Esophagus squamous epithelium (tissue), 5 donors: ENCODE measurements around the gene ANKRD13C. TPM values are rescaled to one million over a fixed set of nuclear protein-coding genes. Genes with fewer than 3 reads are reported as not detected.
"Not testable (repeated sequence)": the region's sequence is repeated elsewhere in the genome, so short reads cannot be mapped to it uniquely, and the experiment has no call there.

Source experiments
- DNase-seq: peaks from one replicate; lab custom pipeline; 2025; lab: John Stamatoyannopoulos, UW
- H3K27ac ChIP-seq, 4 donors: fragments of 200-600 bp; sonication (generic); one replicate each; pipeline ENCODE4 v1.5.1; 2016 to 2019; ENCODE audit warnings: mild to moderate bottlenecking in 1 of 4
- H3K27me3 ChIP-seq, 4 donors: fragments of 200-600 bp; sonication (generic); 1 replicate in 3 of 4; 2 replicates in 1 of 4; pipeline versions ENCODE4 v1.5.1 to v1.6.0; 2017 to 2021; ENCODE audit warnings: antibody characterized with exemption in 1 of 4
- H3K36me3 ChIP-seq, 3 donors: fragments of 200-600 bp; sonication (generic); one replicate each; pipeline ENCODE4 v1.5.1; 2016 to 2019
- H3K4me1 ChIP-seq, 3 donors: fragments of 200-600 bp; sonication (generic); one replicate each; pipeline ENCODE4 v1.5.1; 2017 to 2019
- H3K4me3 ChIP-seq, 4 donors: fragments of 200-600 bp; sonication (generic); 1 replicate in 3 of 4; 2 replicates in 1 of 4; pipeline ENCODE4 v1.5.1; 2016 to 2019; ENCODE audit warnings: mild to moderate bottlenecking in 2 of 4, moderate library complexity in 1 of 4
- H3K9me3 ChIP-seq, 3 donors: fragments of 200-600 bp; sonication (generic); one replicate each; pipeline ENCODE4 v1.5.1; 2016 to 2019
- CTCF ChIP-seq, 6 experiments: fragments of 450-650 bp in 4 of 6; fragments of 200-600 bp in 2 of 6; sonication (generic) in 2 of 6; IDR thresholded peaks; one replicate each; pipeline ENCODE4 v1.5.1; 2016 to 2019; ENCODE audit warnings: antibody characterized with exemption in 6 of 6, mild to moderate bottlenecking in 4 of 6, moderate library complexity in 4 of 6
- POLR2A ChIP-seq, 4 donors: fragments of 450-650 bp; IDR thresholded peaks; one replicate each; pipeline ENCODE4 v1.6.1; 2017; ENCODE audit warnings: antibody characterized with exemption in 4 of 4, mild to moderate bottlenecking in 4 of 4, moderate library complexity in 3 of 4
- WGBS, 2 donors: methylation state at CpG; one replicate each; pipeline ENCODE4 v1.1.5; 2018; 5-methylcytosine and 5-hydroxymethylcytosine counted together
- intact Hi-C: fragments of 100-400 bp; cut with DNase I; formaldehyde crosslinking; loops from one replicate; pipeline ENCODE4 v1.15.0; 2022
- total RNA-seq, 4 donors: library from RNA; depleted of rRNA; stranded (reverse); fragments of >200 nt; gene quantifications; one replicate each; pipeline ENCODE4 v1.1.0, GENCODE V29; 2016
- donor health status: DM: yes; HTN: yes; CAD: no.

The ANKRD13C gene
- total RNA-seq, 4 donors from 2014 or later: 17.2 to 23.3 (median 17.4) TPM

GRCh38 chr1:70384542-70384941 is 30.0 kb upstream of the ANKRD13C start:
- TF ChIP-seq POLR2A (IDR thresholded peaks at IDR 0.05): no peak
- no peak for TF ChIP-seq CTCF (IDR thresholded peaks at IDR 0.05)
- 79 to 85% methylated on average over 2 of the region's 2 CpGs for WGBS, 2 donors
- no peak for DNase-seq
- intact Hi-C loops: no loop called here
- Histone ChIP-seq H3K9me3 (no peaks in the 10 kb centered on the region), H3K27ac (no peak overlapping the region), H3K4me1 (no peaks in the 10 kb centered on the region), H3K27me3 (no peaks in the 10 kb centered on the region), H3K4me3 (no peak overlapping the region), H3K36me3 (no peaks in the 10 kb centered on the region)

DNA sequence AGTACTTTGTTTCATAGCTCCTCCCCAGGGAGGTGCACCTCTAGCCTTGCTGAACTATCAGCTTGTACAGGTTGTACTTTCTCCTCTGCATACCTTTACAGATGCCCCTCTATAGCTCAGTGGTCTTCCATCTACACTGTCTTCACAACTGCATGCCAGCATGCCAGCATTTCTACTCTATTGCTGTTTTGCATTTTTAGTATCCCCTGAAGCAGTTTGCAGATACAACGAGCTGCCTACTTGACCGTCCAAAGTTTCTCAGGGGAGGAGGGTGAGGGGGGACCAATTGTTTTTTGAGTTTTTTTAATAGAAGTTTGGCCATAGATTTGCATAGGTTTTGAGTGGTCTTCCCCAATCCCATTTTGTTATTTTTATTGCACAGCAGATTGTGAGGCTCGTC is 29.0 kb upstream of the ANKRD13C start:
- H3K27me3 ChIP-seq: no peaks in the 10 kb centered on the region
- H3K4me3 ChIP-seq: no peak overlapping the region
- no peak overlapping the region for H3K27ac ChIP-seq
- DNase-seq: no peak
- 76 to 81% methylated on average over 3 of the region's 3 CpGs for WGBS, 2 donors
- intact Hi-C loops: no loop called here
- no peaks in the 10 kb centered on the region for H3K9me3 ChIP-seq
- H3K36me3 ChIP-seq: no peaks in the 10 kb centered on the region
- no peaks in the 10 kb centered on the region for H3K4me1 ChIP-seq
- TF ChIP-seq POLR2A (IDR thresholded peaks at IDR 0.05) (no peak), CTCF (IDR thresholded peaks at IDR 0.05) (no peak)

DNA sequence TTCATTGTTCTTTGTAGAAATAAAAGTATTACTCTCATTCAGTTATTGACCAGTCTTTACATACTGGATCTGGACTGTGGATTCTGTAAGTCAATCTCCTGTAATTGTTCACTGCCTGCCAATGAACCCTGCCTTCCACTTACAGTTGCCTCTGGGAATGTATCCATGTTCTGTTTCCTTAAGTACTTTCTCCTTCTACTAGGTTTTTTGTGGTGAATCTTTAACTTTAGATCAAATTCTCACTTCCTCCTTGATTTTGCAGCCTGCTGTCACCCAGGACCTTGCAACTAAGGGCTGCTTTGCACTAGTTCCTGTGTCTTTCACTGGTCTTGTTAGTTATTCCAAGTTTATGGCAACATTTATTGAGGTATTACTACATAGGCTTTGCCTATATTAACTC is 28.2 kb upstream of the ANKRD13C start:
- no peak overlapping the region for H3K4me3 ChIP-seq
- DNase-seq: no peak
- no peaks in the 10 kb centered on the region for H3K36me3 ChIP-seq
- no peaks in the 10 kb centered on the region for H3K27me3 ChIP-seq
- TF ChIP-seq CTCF (IDR thresholded peaks at IDR 0.05) (no peak), POLR2A (IDR thresholded peaks at IDR 0.05) (no peak)
- no peak overlapping the region for H3K27ac ChIP-seq
- intact Hi-C loops: no loop called here
- H3K9me3 ChIP-seq: no peaks in the 10 kb centered on the region
- no peaks in the 10 kb centered on the region for H3K4me1 ChIP-seq

DNA sequence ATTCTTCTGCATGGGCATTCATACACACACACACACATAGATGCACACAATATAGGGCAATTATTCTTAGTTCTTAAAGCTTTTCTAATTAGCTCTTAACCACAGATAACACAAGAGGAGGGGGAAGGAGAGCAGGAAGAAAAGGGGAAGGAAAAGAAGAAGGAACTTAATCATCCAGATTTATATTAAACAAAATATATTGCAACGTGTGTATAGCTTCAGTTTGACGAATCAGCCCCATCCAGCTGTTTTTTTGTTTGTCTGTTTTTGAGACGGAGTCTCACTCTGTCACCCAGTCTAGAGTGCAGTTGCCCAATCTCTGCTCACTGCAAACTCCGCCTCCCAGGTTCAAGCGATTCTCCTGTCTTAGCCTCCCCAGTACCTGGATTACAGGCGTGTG is 21.7 kb upstream of the ANKRD13C start:
- no peak overlapping the region for H3K27ac ChIP-seq
- no peaks in the 10 kb centered on the region for H3K36me3 ChIP-seq
- intact Hi-C loops: no loop called here
- WGBS, 2 donors: 73 to 79% methylated on average over 6 of the region's 6 CpGs
- H3K4me3 ChIP-seq: no peak overlapping the region
- no peaks in the 10 kb centered on the region for H3K9me3 ChIP-seq
- H3K27me3 ChIP-seq: no peaks in the 10 kb centered on the region
- H3K4me1 ChIP-seq: no peaks in the 10 kb centered on the region
- TF ChIP-seq POLR2A (IDR thresholded peaks at IDR 0.05) (no peak), CTCF (IDR thresholded peaks at IDR 0.05) (no peak)
- DNase-seq: no peak

DNA sequence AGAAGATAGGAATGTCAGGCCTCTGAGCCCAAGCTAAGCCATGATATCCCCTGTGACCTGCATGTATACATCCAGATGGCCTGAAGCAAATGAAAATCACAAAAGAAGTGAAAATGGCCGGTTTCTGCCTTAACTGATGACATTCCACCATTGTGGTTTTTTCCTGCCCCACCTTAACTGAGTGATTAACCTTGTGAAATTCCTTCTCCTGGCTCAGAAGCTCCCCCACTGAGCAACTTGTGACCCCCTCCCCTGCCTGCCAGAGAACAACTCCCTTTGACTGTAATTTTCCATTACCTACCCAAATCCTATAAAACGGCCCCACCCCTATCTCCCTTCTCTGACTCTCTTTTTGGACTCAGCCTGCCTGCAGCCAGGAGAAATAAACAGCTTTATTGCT is 19.1 kb upstream of the ANKRD13C start:
- H3K36me3 ChIP-seq, H3K27me3 ChIP-seq, H3K4me1 ChIP-seq, H3K27ac ChIP-seq, H3K9me3 ChIP-seq, H3K4me3 ChIP-seq, DNase-seq, intact Hi-C loops: not testable (repeated sequence)
- WGBS, 2 donors: 69 to 78% methylated on average over 2 of the region's 2 CpGs

DNA sequence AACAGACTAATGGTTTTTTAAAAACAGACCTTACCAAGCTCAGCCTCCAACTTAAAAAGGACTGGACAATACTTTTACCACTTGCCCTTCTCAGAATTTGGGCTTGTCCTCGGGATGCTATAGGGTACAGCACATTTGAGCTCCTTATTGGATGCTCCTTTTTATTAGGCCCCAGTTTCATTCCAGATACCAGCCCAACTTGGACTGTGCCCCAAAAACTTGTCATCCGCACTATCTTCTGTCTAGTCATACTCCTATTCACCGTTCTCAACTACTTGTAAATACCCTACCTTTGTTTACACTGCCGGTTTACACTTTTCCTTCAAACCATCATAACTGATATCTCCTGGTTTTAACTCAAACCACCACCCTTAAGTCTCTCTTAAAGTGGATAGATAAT is 17.9 kb upstream of the ANKRD13C start:
- Histone ChIP-seq H3K27me3 (no peaks in the 10 kb centered on the region), H3K4me3 (no peak overlapping the region), H3K4me1 (no peaks in the 10 kb centered on the region), H3K27ac (no peak overlapping the region), H3K9me3 (no peaks in the 10 kb centered on the region), H3K36me3 (peaks cover 0 to 4% (median 0%) of the 10 kb centered on the region in 3 donors)
- WGBS, 2 donors: 88 to 92% methylated on average over 4 of the region's 4 CpGs
- no peak for DNase-seq
- TF ChIP-seq POLR2A (IDR thresholded peaks at IDR 0.05) (no peak), CTCF (IDR thresholded peaks at IDR 0.05) (no peak)
- intact Hi-C loops: no loop called here

DNA sequence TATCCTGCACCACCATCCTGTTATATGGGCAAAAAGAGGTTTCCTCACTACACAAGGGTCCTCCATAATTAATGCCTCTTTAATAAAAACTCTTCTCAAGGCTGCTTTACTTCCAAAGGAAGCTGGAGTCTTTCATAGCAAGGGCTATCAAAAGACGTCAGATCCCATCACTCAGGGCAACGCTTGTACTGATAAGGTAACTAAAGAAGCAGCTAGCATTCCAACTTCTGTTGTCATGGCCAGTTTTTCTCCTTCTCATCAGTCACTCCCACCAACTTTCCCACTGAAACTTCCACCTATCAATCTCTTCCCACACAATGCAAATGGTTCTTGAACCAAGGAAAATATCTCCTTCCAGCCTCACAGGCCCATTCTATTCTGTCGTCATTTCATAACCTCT is 17.1 kb upstream of the ANKRD13C start:
- H3K9me3 ChIP-seq, DNase-seq, H3K4me3 ChIP-seq, intact Hi-C loops, H3K27ac ChIP-seq, H3K36me3 ChIP-seq, H3K27me3 ChIP-seq, H3K4me1 ChIP-seq: not testable (repeated sequence)
- WGBS, 2 donors: 93 to 99% methylated on average over 3 of the region's 3 CpGs

DNA sequence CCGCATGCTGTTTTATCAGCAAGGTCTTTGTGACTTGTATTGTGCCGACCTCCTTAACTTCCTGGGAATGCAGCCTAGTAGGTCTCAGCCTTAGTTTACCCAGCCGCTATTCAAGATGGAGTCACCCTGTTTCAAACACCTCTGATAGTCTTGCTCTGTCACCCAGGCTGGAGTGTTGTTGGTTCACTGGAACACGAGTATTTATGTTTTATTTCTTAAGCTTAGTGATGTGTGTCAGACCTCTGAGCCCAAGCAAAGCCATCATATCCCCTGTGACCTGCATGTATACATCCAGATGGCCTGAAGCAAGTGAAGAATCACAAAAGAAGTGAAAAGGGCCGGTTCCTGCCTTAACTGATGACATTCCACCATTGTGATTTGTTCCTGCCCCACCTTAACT is 12.9 kb upstream of the ANKRD13C start:
- H3K27ac ChIP-seq: peak overlapping the region in 1 of 4 donors; percentile 57
- H3K9me3 ChIP-seq, H3K27me3 ChIP-seq, H3K4me1 ChIP-seq, H3K4me3 ChIP-seq, H3K36me3 ChIP-seq, DNase-seq, intact Hi-C loops: not testable (repeated sequence)
- 67 to 81% methylated on average over 5 of the region's 5 CpGs for WGBS, 2 donors

DNA sequence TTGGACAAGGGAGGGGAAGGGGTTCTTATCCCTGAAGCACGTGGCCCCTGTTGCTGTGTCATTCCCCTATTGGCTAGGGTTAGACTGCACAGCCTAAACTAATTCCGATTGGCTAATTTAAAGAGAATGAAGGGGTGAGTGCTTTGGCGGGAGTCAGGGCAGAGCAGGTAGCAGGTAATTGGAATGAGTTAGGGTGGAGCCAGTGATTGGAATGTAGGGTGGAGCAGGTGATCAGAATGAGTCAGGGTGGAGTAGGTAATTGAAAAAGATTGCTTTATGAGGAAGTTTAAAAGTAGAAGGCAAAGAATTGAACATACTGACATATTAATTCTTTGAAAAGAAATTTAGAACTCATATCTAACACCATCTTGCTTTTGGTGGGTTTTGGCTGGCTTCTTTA is 12.5 kb upstream of the ANKRD13C start:
- H3K4me3 ChIP-seq, DNase-seq, intact Hi-C loops, H3K9me3 ChIP-seq, H3K27me3 ChIP-seq, H3K36me3 ChIP-seq, H3K4me1 ChIP-seq: not testable (repeated sequence)
- peak overlapping the region in 1 of 4 donors; percentile 57 for H3K27ac ChIP-seq
- WGBS, 2 donors: 85 to 86% methylated on average over 3 of the region's 3 CpGs
